AG09309 (cell line): ENCODE measurements around the gene ANKZF1.

Experiments used
- DNase-seq: peaks from one replicate; pipeline ENCODE4 v3.0.0-alpha.2; 2010; ENCODE audit warnings: low read depth
- H3K4me3 ChIP-seq: 2 replicates; pipeline ENCODE4 v1.5.1; 2011; ENCODE audit warnings: mild to moderate bottlenecking, low read depth, low read length, moderate library complexity; ENCODE audit not compliant: control insufficient read depth
- TF ChIP-seq, protein P1 (sequence below): IDR thresholded peaks from 2 replicates; pipeline ENCODE4 v1.5.1; 2011; ENCODE audit warnings: mild to moderate bottlenecking, low read depth, low read length, inconsistent platforms; ENCODE audit not compliant: insufficient read depth, control insufficient read depth; ENCODE audit errors: missing control alignments

Gene ANKZF1

DNA sequence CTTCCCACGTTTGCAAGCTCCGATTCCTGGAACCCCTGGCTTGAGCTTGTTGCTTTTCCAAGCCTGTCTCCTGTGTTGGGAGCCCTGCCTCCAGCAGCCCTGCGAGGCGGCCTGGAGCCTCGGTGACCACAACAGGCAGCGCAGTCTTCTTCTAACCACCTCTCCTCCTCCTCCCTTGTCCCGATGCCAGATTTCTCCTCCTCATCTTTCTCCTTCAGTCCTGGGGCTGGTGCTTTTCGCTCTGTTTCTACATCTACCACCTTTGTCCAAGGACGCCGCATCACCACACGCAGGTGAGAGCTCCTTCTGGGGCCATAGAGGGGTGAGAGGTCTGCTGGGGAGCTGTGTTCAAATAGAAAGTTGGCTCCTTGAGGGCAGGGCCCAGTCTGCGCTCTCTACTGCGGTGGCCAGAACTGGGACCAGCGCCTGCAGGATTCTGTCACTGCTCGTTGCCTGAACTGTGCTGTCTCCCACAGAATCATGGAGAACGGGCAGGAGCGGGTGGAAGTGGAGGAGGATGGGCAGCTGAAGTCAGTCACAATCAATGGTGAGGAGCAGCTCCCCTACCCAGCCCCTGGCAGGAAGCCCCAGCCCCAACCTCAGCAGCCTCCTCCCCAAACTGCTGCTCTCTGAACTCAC is 53.5 kb downstream of the ANKZF1 start:
- no peak overlapping the region for H3K4me3 ChIP-seq
- TF ChIP-seq, protein P1, sequence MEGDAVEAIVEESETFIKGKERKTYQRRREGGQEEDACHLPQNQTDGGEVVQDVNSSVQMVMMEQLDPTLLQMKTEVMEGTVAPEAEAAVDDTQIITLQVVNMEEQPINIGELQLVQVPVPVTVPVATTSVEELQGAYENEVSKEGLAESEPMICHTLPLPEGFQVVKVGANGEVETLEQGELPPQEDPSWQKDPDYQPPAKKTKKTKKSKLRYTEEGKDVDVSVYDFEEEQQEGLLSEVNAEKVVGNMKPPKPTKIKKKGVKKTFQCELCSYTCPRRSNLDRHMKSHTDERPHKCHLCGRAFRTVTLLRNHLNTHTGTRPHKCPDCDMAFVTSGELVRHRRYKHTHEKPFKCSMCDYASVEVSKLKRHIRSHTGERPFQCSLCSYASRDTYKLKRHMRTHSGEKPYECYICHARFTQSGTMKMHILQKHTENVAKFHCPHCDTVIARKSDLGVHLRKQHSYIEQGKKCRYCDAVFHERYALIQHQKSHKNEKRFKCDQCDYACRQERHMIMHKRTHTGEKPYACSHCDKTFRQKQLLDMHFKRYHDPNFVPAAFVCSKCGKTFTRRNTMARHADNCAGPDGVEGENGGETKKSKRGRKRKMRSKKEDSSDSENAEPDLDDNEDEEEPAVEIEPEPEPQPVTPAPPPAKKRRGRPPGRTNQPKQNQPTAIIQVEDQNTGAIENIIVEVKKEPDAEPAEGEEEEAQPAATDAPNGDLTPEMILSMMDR, result no peak
- no peak for DNase-seq

DNA sequence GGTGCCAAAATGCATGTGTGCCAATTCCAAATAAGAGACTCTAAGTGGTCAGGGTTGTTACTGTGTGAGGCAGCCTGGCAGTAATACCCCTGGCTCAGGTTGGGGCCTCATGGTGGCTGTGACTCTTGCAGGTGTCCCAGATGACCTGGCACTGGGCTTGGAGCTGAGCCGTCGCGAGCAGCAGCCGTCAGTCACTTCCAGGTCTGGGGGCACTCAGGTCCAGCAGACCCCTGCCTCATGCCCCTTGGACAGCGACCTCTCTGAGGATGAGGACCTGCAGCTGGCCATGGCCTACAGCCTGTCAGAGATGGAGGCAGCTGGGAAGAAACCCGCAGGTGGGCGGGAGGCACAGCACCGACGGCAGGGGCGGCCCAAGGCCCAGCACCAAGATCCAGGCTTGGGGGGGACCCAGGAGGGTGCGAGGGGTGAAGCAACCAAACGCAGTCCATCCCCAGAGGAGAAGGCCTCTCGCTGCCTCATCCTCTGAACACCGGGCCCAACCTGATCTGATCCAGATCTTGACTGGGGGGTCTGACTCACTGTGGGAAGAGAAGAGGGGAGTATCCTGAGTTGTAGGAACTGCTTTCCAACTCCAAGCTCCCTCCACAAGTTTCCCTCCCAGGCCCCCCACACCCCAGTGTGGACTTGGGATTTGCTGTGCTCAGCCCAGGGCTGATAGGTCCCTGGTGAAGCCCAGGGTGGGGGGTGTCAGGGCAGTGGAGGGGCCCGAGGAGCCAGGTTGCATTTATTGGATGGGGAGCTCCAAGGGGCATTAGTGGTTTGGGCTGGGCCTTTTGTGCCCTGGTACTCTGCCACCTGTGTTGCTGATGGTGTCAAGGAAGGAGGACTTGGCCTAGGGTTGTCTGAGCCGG is 55.1 kb downstream of the ANKZF1 start:
- H3K4me3 ChIP-seq, result no peak overlapping the region
- TF ChIP-seq, protein P1, result no peak
- no peak for DNase-seq

DNA sequence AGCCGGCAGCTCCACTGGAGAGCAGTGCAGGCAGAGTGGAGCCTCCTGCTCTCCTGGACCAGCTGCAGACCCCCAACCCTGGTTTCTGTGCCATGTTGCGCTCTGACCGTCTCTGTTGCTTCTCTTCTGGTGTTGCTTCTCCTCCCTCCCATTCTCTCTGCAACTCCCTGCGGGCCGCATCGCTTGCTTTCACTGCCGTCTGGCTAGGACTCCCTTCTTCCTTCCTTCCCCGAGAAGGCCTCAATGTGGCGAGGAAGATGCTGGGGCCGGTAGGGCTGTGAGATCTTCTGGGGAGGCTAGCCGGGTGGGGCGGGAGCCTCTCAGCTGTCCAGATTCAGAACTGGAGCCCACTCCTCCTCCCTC is 55.7 kb downstream of the ANKZF1 start:
- H3K4me3 ChIP-seq, result no peak overlapping the region
- DNase-seq, result no peak
- TF ChIP-seq, protein P1, result no peak

DNA sequence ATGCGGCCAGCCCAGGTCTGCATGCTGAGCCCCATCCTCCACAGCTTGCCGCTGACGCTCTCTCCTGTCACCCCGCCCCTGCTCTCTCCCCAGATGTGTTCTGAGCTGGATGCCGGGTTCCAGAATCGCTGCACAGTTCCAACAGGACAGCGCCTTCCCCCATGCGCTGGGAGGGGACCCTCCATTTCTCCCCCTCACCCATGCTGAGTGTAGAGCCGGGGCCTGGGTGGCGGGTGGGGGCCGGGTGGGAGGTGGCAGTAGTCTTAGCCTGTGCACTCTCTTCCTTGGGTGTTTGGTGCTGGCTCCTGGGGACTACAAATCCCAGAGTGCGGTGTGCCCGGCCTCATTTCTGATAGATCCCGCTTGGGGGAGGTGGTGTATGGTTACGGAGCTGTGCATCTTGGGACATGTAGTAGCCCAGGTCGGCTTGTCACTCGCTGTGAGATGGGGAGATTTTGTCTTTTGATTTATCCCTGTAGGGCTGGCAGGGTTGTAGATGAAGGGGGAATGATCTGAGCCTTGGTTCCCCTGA is 56.4 kb downstream of the ANKZF1 start:
- no peak for DNase-seq
- H3K4me3 ChIP-seq, result no peak overlapping the region
- TF ChIP-seq, protein P1, result no peak
